OCI-LY1 (cell line): ENCODE results near the gene ARHGEF6.

Experiments used
- CTCF ChIP-seq: fragments of 200-600 bp; sonication (generic), shearing (Covaris generic); IDR thresholded peaks from 2 replicates; pipeline ENCODE4 v1.5.1; 2017; ENCODE audit warnings: mild to moderate bottlenecking, antibody characterized with exemption, low read length, moderate library complexity, mixed read lengths
- EZH2 ChIP-seq: fragments of 200-600 bp; sonication (generic), shearing (Covaris generic); IDR thresholded peaks from 2 replicates; pipeline ENCODE4 v1.8.0; 2017; ENCODE audit warnings: borderline replicate concordance, mixed run types, mild to moderate bottlenecking, antibody characterized with exemption, low read length, moderate library complexity, mixed read lengths

- no peak for TF ChIP-seq CTCF
- no peak for TF ChIP-seq EZH2
Measured at GRCh38 chrX:136620780-136621179, 160.0 kb downstream of the ARHGEF6 start.
